Ectodermal cell (in vitro differentiated cells): ENCODE data around the gene TGFB1.
A peak's percentile ranks its signal among the peaks of the same experiment; 100 is the strongest.

Experiments used
- H3K27ac ChIP-seq: 2 replicates; pipeline ENCODE4 v1.7.0; 2013; ENCODE audit warnings: mild to moderate bottlenecking, low read depth, low read length; ENCODE audit not compliant: insufficient read depth, poor library complexity, severe bottlenecking
- H3K27me3 ChIP-seq: 2 replicates; pipeline ENCODE4 v1.7.0; 2013; ENCODE audit warnings: mild to moderate bottlenecking, low read length; ENCODE audit not compliant: insufficient read depth, control insufficient read depth, poor library complexity, severe bottlenecking
- H3K36me3 ChIP-seq: one replicate; pipeline ENCODE4 v1.7.0; 2013; ENCODE audit warnings: low read length; ENCODE audit not compliant: control insufficient read depth, insufficient read depth
- H3K4me1 ChIP-seq: one replicate; pipeline ENCODE4 v1.7.0; 2013; ENCODE audit warnings: low read length; ENCODE audit not compliant: control insufficient read depth, insufficient read depth
- H3K4me3 ChIP-seq: 2 replicates; pipeline ENCODE4 v1.7.0; 2013; ENCODE audit warnings: low read depth, low read length, control low read depth; ENCODE audit not compliant: insufficient read depth
- H3K9me3 ChIP-seq: 2 replicates; pipeline ENCODE4 v1.7.0; 2013; ENCODE audit warnings: mild to moderate bottlenecking, low read length, moderate library complexity; ENCODE audit not compliant: control insufficient read depth
- WGBS, 2 experiments: methylation state at CpG; one replicate each; pipeline ENCODE4 v1.1.7; 2013; ENCODE audit warnings: missing lambda C conversion rate in 2 of 2; 5-methylcytosine and 5-hydroxymethylcytosine counted together

TGFB1 gene

GRCh38 chr19:41305927-41306793, 47.6 kb downstream of the TGFB1 start:
- Histone ChIP-seq H3K4me1 (peaks cover 13% of the 10 kb centered on the region), H3K27ac (no peak overlapping the region), H3K4me3 (no peak overlapping the region), H3K27me3 (no peaks in the 10 kb centered on the region), H3K9me3 (no peaks in the 10 kb centered on the region), H3K36me3 (peaks cover 42% of the 10 kb centered on the region)
- 94 to 95% methylated on average over 13 of the region's 13 CpGs for WGBS, 2 experiments

GRCh38 chr19:41304706-41305483, 48.8 kb downstream of the TGFB1 start:
- H3K27ac ChIP-seq: no peak overlapping the region
- no peaks in the 10 kb centered on the region for H3K9me3 ChIP-seq
- H3K4me1 ChIP-seq: peaks cover 9% of the 10 kb centered on the region
- peaks cover 48% of the 10 kb centered on the region for H3K36me3 ChIP-seq
- H3K4me3 ChIP-seq: no peak overlapping the region
- no peaks in the 10 kb centered on the region for H3K27me3 ChIP-seq
- 97 to 98% methylated on average over 4 of the region's 4 CpGs for WGBS, 2 experiments

GRCh38 chr19:41303954-41304353, 49.8 kb downstream of the TGFB1 start:
- Histone ChIP-seq H3K4me3 (no peak overlapping the region), H3K4me1 (peaks cover 4% of the 10 kb centered on the region), H3K36me3 (peaks cover 54% of the 10 kb centered on the region), H3K9me3 (no peaks in the 10 kb centered on the region), H3K27me3 (no peaks in the 10 kb centered on the region), H3K27ac (no peak overlapping the region)
- WGBS, 2 experiments: 95 to 97% methylated on average over 14 of the region's 14 CpGs

GRCh38 chr19:41302624-41303351, 50.9 kb downstream of the TGFB1 start:
- H3K4me1 ChIP-seq: peaks cover 2% of the 10 kb centered on the region
- no peak overlapping the region for H3K4me3 ChIP-seq
- H3K9me3 ChIP-seq: no peaks in the 10 kb centered on the region
- 96% methylated on average over 21 of the region's 21 CpGs for WGBS, 2 experiments
- no peak overlapping the region for H3K27ac ChIP-seq
- no peaks in the 10 kb centered on the region for H3K27me3 ChIP-seq
- peaks cover 64% of the 10 kb centered on the region for H3K36me3 ChIP-seq

- no peaks in the 10 kb centered on the region for H3K4me1 ChIP-seq
- no peak overlapping the region for H3K27ac ChIP-seq
- 96 to 98% methylated on average over 6 of the region's 6 CpGs for WGBS, 2 experiments
- no peaks in the 10 kb centered on the region for H3K9me3 ChIP-seq
- no peak overlapping the region for H3K4me3 ChIP-seq
- H3K36me3 ChIP-seq: peaks cover 78% of the 10 kb centered on the region
- H3K27me3 ChIP-seq: no peaks in the 10 kb centered on the region
Measured at GRCh38 chr19:41300555-41300954, 53.2 kb downstream of the TGFB1 start.

GRCh38 chr19:41299755-41300089, 54.0 kb downstream of the TGFB1 start:
- Histone ChIP-seq H3K4me1 (no peaks in the 10 kb centered on the region), H3K36me3 (peaks cover 81% of the 10 kb centered on the region), H3K4me3 (no peak overlapping the region), H3K27me3 (no peaks in the 10 kb centered on the region), H3K9me3 (no peaks in the 10 kb centered on the region), H3K27ac (no peak overlapping the region)
- 93 to 94% methylated on average over 4 of the region's 4 CpGs for WGBS, 2 experiments

- Histone ChIP-seq H3K4me1 (no peaks in the 10 kb centered on the region), H3K27ac (no peak overlapping the region), H3K36me3 (peaks cover 81% of the 10 kb centered on the region), H3K9me3 (no peaks in the 10 kb centered on the region), H3K4me3 (no peak overlapping the region), H3K27me3 (no peaks in the 10 kb centered on the region)
- WGBS, 2 experiments: 93 to 95% methylated on average over 10 of the region's 10 CpGs
Measured at GRCh38 chr19:41299046-41299754, 54.5 kb downstream of the TGFB1 start.

GRCh38 chr19:41298348-41298964, 55.3 kb downstream of the TGFB1 start:
- Histone ChIP-seq H3K9me3 (no peaks in the 10 kb centered on the region), H3K27ac (peak overlapping the region; percentile 61), H3K36me3 (peaks cover 81% of the 10 kb centered on the region), H3K4me1 (no peaks in the 10 kb centered on the region), H3K4me3 (no peak overlapping the region), H3K27me3 (no peaks in the 10 kb centered on the region)
- 91 to 93% methylated on average over 4 of the region's 4 CpGs for WGBS, 2 experiments

GRCh38 chr19:41297628-41298347, 55.9 kb downstream of the TGFB1 start:
- Histone ChIP-seq H3K27ac (peak overlapping the region; percentile 61), H3K4me1 (no peaks in the 10 kb centered on the region), H3K4me3 (no peak overlapping the region), H3K36me3 (peaks cover 85% of the 10 kb centered on the region), H3K9me3 (no peaks in the 10 kb centered on the region), H3K27me3 (no peaks in the 10 kb centered on the region)
- WGBS, 2 experiments: 93 to 95% methylated on average over 7 of the region's 7 CpGs
